ENCODE results near the gene OPALIN. TPM values are rescaled to one million over a fixed set of nuclear protein-coding genes. Genes with fewer than 3 reads are reported as not detected.

The OPALIN gene
- total RNA-seq, 2 experiments from 2014 or later = not detected

- DNase-seq = no peak
- Mint-ChIP-seq H3K9me3 (no peaks in the 10 kb centered on the region), H3K4me1 (no peaks in the 10 kb centered on the region), H3K4me3 (no peak overlapping the region), H3K27ac (no peak overlapping the region), H3K27me3 (no peaks in the 10 kb centered on the region), H3K36me3 (no peaks in the 10 kb centered on the region)
- POLR2A ChIA-PET = no interaction called here
- ATAC-seq (ENCODE audit: low read depth) = no peak
Measured at GRCh38 chr10:96366508-96366907, 7.7 kb upstream of the OPALIN start.

GRCh38 chr10:96365571-96365970 is 6.8 kb upstream of the OPALIN start:
- H3K9me3 Mint-ChIP-seq = no peaks in the 10 kb centered on the region
- ATAC-seq (ENCODE audit: low read depth) = no peak

GRCh38 chr10:96360766-96361165 is 2.0 kb upstream of the OPALIN start:
- POLR2A ChIA-PET = no interaction called here
- DNase-seq (no peak), ATAC-seq (ENCODE audit: low read depth) (no peak)
- no peak overlapping the region for H3K27ac Mint-ChIP-seq
- H3K4me3 Mint-ChIP-seq = no peak overlapping the region
- no peaks in the 10 kb centered on the region for H3K4me1 Mint-ChIP-seq
- H3K27me3 Mint-ChIP-seq = peaks cover 3% of the 10 kb centered on the region
- H3K9me3 Mint-ChIP-seq = no peaks in the 10 kb centered on the region
- no peaks in the 10 kb centered on the region for H3K36me3 Mint-ChIP-seq

More at GRCh38 chr10:96365571-96365970, 6.8 kb upstream of the OPALIN start:
- no peaks in the 10 kb centered on the region for H3K27me3 Mint-ChIP-seq
- H3K27ac Mint-ChIP-seq = no peak overlapping the region
- no peak for DNase-seq
- POLR2A ChIA-PET = interaction anchor here (0.5 kb wide), 1 partner anchor 383 kb away, joined by 3 read pairs; no protein-coding TSS in a partner anchor
- H3K36me3 Mint-ChIP-seq = no peaks in the 10 kb centered on the region
- no peak overlapping the region for H3K4me3 Mint-ChIP-seq
- no peaks in the 10 kb centered on the region for H3K4me1 Mint-ChIP-seq

- Mint-ChIP-seq H3K4me1 (no peaks in the 10 kb centered on the region), H3K4me3 (no peak overlapping the region), H3K36me3 (no peaks in the 10 kb centered on the region), H3K27ac (no peak overlapping the region), H3K9me3 (no peaks in the 10 kb centered on the region), H3K27me3 (peaks cover 3% of the 10 kb centered on the region)
- ATAC-seq (ENCODE audit: low read depth) = no peak
- POLR2A ChIA-PET = no interaction called here
- DNase-seq = no peak
Measured at GRCh38 chr10:96360331-96360730, 1.5 kb upstream of the OPALIN start.

GRCh38 chr10:96359616-96360015 is 814 bp upstream of the OPALIN start:
- Mint-ChIP-seq H3K27me3 (peaks cover 3% of the 10 kb centered on the region), H3K27ac (no peak overlapping the region), H3K9me3 (no peaks in the 10 kb centered on the region), H3K36me3 (no peaks in the 10 kb centered on the region), H3K4me3 (no peak overlapping the region), H3K4me1 (no peaks in the 10 kb centered on the region)
- POLR2A ChIA-PET = no interaction called here
- no peak for ATAC-seq (ENCODE audit: low read depth)
- DNase-seq = no peak

- Mint-ChIP-seq H3K27ac (no peak overlapping the region), H3K27me3 (peaks cover 9% of the 10 kb centered on the region), H3K36me3 (no peaks in the 10 kb centered on the region), H3K9me3 (no peaks in the 10 kb centered on the region), H3K4me3 (no peak overlapping the region), H3K4me1 (no peaks in the 10 kb centered on the region)
- ATAC-seq (ENCODE audit: low read depth) = no peak
- no peak for DNase-seq
- POLR2A ChIA-PET = no interaction called here
Measured at GRCh38 chr10:96357038-96357620, 1.7 kb downstream of the OPALIN start.

- Mint-ChIP-seq H3K27me3 (peaks cover 14% of the 10 kb centered on the region), H3K27ac (no peak overlapping the region), H3K4me3 (no peak overlapping the region), H3K36me3 (no peaks in the 10 kb centered on the region), H3K9me3 (no peaks in the 10 kb centered on the region), H3K4me1 (no peaks in the 10 kb centered on the region)
- no peak for DNase-seq
- POLR2A ChIA-PET = no interaction called here
- no peak for ATAC-seq (ENCODE audit: low read depth)
Measured at GRCh38 chr10:96352582-96352981, 6.2 kb downstream of the OPALIN start.

GRCh38 chr10:96352027-96352426 is 6.8 kb downstream of the OPALIN start:
- Mint-ChIP-seq H3K4me1 (no peaks in the 10 kb centered on the region), H3K9me3 (no peaks in the 10 kb centered on the region), H3K27me3 (peaks cover 14% of the 10 kb centered on the region), H3K27ac (no peak overlapping the region), H3K4me3 (no peak overlapping the region), H3K36me3 (no peaks in the 10 kb centered on the region)
- POLR2A ChIA-PET = no interaction called here
- no peak for ATAC-seq (ENCODE audit: low read depth)
- DNase-seq = no peak

GRCh38 chr10:96346295-96346694 is 12.5 kb downstream of the OPALIN start:
- H3K27ac Mint-ChIP-seq = no peak overlapping the region
- H3K4me1 Mint-ChIP-seq = peaks cover 4% of the 10 kb centered on the region
- no peak for DNase-seq
- H3K9me3 Mint-ChIP-seq = peaks cover 13% of the 10 kb centered on the region
- no peak overlapping the region for H3K4me3 Mint-ChIP-seq
- H3K36me3 Mint-ChIP-seq = peaks cover 7% of the 10 kb centered on the region
- peaks cover 7% of the 10 kb centered on the region for H3K27me3 Mint-ChIP-seq
- POLR2A ChIA-PET = no interaction called here
- no peak for ATAC-seq (ENCODE audit: low read depth)

GRCh38 chr10:96345222-96345621 is 13.6 kb downstream of the OPALIN start:
- POLR2A ChIA-PET = no interaction called here
- H3K27ac Mint-ChIP-seq = no peak overlapping the region
- H3K4me1 Mint-ChIP-seq = peaks cover 4% of the 10 kb centered on the region
- H3K4me3 Mint-ChIP-seq = no peak overlapping the region
- H3K36me3 Mint-ChIP-seq = peaks cover 7% of the 10 kb centered on the region
- DNase-seq (no peak), ATAC-seq (ENCODE audit: low read depth) (no peak)
- peaks cover 7% of the 10 kb centered on the region for H3K27me3 Mint-ChIP-seq
- peaks cover 13% of the 10 kb centered on the region for H3K9me3 Mint-ChIP-seq

GRCh38 chr10:96344178-96344577 is 14.6 kb downstream of the OPALIN start:
- DNase-seq (no peak), ATAC-seq (ENCODE audit: low read depth) (no peak)
- H3K27ac Mint-ChIP-seq = no peak overlapping the region
- POLR2A ChIA-PET = no interaction called here
- peaks cover 4% of the 10 kb centered on the region for H3K4me1 Mint-ChIP-seq
- H3K27me3 Mint-ChIP-seq = peaks cover 7% of the 10 kb centered on the region
- H3K9me3 Mint-ChIP-seq = peaks cover 13% of the 10 kb centered on the region
- H3K4me3 Mint-ChIP-seq = no peak overlapping the region
- peaks cover 7% of the 10 kb centered on the region for H3K36me3 Mint-ChIP-seq

- Mint-ChIP-seq H3K36me3 (peaks cover 7% of the 10 kb centered on the region), H3K4me3 (no peak overlapping the region), H3K4me1 (peaks cover 4% of the 10 kb centered on the region), H3K27me3 (peaks cover 3% of the 10 kb centered on the region), H3K9me3 (peaks cover 13% of the 10 kb centered on the region), H3K27ac (no peak overlapping the region)
- POLR2A ChIA-PET = no interaction called here
- ATAC-seq (ENCODE audit: low read depth) = no peak
- no peak for DNase-seq
Measured at GRCh38 chr10:96342402-96342801, 16.4 kb downstream of the OPALIN start.

- Mint-ChIP-seq H3K27ac (no peak overlapping the region), H3K9me3 (peaks cover 13% of the 10 kb centered on the region), H3K4me1 (peaks cover 4% of the 10 kb centered on the region), H3K36me3 (peaks cover 7% of the 10 kb centered on the region), H3K4me3 (no peak overlapping the region), H3K27me3 (peaks cover 3% of the 10 kb centered on the region)
- no peak for ATAC-seq (ENCODE audit: low read depth)
- no peak for DNase-seq
- POLR2A ChIA-PET = no interaction called here
Measured at GRCh38 chr10:96341219-96342182, 17.3 kb downstream of the OPALIN start.

All from activated naive CD8-positive, alpha-beta T cell treated with anti-CD3 and anti-CD28 coated beads, Interleukin-2, amount 10 ng/mL, durations not matched to agents 7 days and 5 days (primary cell).